Measurements from ENCODE around the gene SMR3A.

SMR3A gene

DNA sequence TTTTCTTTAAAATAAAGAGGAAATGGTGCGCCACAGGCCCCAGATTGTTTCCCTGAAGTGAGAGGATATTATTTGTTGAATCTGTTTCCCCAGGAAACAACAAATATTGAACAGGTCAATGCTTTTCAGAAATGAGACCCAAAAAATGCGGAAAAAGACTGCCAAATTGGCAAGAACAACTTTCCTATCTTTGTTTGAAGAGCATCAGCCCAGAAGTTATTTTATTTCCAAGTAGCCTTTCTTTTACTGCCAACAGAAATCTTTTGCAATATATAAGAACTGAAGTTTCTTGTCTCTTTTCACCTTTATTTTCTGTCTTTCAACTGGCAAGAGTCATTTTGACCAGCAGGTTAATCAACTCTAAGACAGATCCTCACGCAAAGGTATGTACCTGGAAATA, at the start of gene SMR3A:
TSS of gene SMR3A (plus strand) at position 301 of the 400 bp plus-strand sequence. CDS start 1,356 bp downstream, outside the sequence.
- no peak for DNase-seq

DNA sequence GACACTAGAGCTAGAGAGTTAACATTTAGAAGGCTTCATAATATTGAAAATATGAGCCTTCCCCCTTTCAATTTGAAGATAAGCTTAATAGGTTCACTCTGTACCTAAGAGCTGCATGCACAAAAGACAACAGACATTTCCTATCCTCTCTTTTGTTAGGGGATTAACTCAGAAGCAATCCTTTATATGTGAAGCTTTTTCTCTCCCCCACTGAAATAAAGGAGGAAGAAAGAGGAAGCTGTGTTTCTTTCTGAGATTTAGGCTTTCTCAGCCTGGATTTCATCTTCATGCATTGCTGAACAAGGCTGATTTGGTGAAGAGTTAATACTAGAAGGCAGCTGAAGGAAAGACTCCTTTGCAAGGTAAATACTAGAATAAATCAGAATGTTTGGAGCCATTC, 46.8 kb upstream of the SMR3A start:
- DNase-seq: no peak

- no peak for DNase-seq
Measured at GRCh38 chr4:70315928-70316327, 44.6 kb upstream of the SMR3A start.

DNA sequence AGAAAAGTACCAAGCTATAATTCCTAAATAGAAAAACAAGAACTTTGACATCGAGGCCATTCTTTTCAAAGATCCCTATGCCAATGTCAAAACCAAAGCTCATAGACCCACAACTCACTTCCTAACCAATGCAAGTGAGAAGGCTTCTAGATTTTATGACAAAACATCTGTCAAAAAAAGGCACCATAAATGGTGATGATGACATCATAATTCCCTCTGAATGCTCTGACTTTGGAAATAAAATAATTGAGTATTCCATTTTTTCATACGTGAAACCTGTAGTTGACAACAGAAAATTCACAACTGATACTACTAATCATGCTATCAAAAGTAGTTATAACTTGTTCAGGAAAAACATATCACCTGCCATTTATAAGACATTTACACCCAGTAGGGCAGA, 34.5 kb upstream of the SMR3A start:
- no peak for DNase-seq

- no peak for DNase-seq
Measured at GRCh38 chr4:70334681-70335080, 25.9 kb upstream of the SMR3A start, which contains the start of gene CABS1. Gene CABS1 (plus strand): TSS chr4:70334981. CDS start chr4:70335040, 59 bp downstream.

DNA sequence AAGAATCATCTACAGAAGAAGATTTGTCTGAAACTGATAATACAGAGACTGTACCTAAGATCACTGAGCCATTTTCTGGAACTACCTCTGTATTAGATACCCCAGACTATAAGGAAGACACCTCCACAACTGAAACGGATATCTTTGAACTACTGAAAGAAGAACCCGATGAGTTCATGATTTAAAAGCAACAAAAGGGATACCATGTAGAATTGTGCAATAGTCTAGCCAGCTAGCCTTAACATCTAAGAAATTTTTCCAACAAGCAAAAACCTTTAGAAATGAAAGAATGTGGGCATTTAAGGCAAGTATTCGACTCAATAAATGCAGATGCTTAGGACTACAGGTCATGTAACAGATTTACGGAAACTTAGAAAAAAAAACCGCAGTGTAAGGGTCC, 24.5 kb upstream of the SMR3A start:
- DNase-seq: no peak

DNA sequence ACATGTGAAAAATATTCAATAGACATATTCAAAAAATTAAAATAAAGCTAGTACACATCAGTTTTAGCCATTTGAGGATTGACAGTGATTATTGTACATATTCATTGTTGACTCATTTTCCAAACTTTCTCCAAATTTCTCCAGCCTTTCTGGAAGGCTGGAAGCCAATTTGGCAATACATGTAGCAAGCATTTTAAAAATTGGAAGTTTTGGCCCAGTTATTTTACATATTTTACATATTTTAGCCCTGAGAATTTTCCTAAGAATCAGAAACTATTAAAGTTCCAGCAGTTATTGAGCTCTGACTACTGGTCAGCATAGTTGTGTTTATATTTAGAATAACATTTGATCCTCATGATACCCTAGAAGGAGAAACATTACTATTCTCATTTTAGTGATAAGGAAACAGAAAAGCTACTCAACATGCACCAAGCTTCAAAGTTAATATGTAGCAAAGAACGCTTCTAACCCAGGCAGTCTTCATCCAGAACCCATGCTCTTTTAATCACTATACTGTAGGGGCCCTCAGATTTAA, 22.6 kb upstream of the SMR3A start:
- no peak for DNase-seq

DNA sequence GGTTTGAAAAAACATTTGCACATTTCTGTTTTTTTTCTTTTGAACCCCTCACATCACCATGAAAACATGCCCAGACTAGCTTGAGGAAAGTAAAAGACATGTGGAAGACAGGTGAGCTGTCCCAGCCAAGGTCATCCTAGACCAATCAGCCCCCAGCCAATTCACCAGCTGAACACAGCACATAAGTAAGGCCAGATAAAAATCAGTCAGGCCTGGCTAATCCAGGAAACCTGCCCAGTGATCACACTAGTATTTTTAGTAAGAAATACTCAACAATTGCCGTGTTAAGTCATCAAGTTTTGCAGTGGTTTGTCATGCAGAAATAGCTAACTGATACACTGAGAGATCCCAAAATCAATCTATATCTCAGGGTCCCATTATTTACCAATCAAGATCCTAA, 4.4 kb upstream of the SMR3A start:
- DNase-seq: no peak

DNA sequence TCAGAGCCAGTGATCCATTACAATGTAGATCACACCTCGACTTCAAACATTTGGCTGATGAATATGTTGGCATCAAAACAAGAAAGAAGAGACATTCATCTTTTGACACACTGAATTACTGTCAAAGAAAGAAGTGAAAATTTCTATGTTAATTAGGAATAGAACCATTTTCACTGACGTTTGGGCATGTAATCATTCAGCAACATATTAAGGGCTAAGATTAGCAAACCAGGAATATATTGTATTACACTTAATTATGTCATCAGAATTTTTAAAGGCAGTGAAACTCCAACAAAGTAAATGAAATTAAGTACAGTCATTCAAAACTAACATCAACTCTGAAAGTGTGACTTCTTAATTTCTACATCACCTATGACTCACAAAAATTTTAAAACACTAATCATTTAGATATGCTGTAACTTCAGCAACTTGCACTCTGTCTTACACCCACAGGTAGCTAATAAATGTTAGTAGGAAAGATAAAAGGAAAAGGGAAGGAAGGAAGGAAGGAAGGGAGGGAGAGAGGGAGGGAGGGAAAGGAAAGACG, 1.4 kb upstream of the SMR3A start:
- DNase-seq: no peak

DNA sequence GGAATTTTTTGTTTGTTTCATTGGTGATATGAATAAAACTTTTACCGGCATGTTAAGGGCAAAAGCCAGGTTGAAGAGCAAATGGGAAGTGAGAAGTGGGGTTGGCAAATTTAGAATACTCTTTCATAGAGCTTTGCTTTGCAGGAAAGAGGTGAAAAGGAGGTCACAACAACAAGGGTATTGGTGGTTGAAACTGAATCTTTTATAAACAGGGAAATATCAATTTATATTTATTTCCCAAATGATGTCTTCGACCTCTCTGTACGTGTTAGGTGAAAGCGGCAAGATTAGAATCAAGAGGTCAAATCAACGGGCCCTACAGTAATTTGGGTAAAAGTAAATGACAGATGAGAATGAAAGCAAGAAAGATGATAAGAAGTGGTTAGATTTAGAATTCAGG, 3.4 kb downstream of the SMR3A start:
- no peak for DNase-seq

DNA sequence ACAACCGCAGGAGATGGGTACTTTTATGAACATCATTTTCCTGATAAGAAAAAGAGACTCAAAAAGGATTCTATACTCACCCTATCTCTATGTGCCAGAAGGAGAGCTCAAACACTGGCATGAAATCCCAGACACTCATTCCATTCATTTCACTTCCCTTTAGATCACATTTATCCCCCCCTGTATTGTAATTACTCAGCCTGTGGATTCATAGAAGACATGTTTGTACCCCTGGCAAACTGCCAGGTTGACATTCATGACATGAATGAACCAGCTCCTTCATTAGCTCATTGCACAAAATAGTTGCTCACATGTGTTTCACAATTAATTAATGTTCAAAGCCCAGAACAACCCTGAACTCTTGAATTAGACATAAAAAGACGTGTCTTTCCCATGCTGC, 4.9 kb downstream of the SMR3A start:
- peak; percentile 67 for DNase-seq

GRCh38 chr4:70367813-70368212, 7.3 kb downstream of the SMR3A start:
- no peak for DNase-seq

DNA sequence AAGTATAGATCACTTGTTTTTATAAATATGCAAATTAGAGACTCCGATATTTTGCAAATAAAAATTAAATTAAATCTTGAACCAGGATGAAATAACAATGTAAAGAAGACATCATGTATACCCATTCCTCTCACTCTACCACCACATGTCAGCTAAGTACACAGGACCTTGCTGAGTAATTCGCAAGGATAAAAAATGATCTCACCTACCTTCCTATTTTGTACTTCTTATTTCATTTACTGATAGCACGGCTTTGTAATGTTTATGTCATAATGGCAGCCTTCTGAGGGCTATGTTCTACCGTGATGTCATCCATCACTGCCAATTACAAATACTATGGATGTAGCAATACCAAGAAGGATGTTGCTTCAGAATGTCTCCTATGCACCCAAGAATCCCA, 11.4 kb downstream of the SMR3A start:
- DNase-seq: no peak

- DNase-seq: no peak
Measured at GRCh38 chr4:70372760-70373159, 12.2 kb downstream of the SMR3A start.

DNA sequence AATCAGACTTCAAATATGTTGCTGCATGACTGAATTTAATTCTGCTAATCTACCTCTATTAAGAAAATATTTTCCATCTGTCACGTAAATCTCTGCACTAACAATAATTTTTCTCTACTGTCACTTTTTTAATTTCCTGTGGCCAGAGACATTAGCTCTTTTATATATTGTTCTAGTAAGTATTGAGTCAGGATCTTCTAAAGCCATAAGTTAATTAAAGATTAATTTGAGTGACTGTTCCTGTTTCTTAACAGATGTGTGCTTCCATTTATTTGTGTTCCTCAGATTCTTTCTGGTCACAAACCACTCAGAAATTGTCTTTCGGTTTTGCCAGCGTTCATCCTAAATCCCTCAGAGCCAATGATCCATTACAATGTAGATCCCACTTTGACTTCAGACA, 20.0 kb downstream of the SMR3A start:
- DNase-seq: no peak

DNA sequence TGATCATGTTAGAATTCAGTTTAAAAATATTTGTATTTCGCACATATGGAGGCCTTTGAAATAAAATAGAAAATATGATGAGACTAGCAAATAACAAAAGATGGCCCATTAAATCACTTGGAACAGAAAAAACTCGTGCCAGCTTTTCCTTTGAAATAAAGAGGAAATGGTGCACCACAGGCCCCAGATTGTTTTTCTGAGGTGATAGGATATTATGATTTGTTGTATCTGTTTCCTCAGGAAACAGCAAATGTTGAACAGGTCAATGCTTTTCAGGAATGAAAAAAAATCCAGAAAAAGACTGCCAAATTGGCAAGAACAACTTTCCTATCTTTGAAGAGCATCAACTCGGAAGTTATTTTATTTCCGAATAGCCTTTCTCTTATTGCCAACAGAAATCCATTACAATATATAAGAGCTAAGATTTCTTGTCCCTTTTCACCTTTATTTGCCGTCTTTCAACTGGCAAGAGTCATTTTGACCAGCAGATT, 22.2 kb downstream of the SMR3A start, which contains the start of gene SMR3B:
TSS of gene SMR3B (plus strand) at position 441 of the 491 bp plus-strand sequence. CDS start 1,380 bp downstream, outside the sequence.
- DNase-seq: no peak

DNA sequence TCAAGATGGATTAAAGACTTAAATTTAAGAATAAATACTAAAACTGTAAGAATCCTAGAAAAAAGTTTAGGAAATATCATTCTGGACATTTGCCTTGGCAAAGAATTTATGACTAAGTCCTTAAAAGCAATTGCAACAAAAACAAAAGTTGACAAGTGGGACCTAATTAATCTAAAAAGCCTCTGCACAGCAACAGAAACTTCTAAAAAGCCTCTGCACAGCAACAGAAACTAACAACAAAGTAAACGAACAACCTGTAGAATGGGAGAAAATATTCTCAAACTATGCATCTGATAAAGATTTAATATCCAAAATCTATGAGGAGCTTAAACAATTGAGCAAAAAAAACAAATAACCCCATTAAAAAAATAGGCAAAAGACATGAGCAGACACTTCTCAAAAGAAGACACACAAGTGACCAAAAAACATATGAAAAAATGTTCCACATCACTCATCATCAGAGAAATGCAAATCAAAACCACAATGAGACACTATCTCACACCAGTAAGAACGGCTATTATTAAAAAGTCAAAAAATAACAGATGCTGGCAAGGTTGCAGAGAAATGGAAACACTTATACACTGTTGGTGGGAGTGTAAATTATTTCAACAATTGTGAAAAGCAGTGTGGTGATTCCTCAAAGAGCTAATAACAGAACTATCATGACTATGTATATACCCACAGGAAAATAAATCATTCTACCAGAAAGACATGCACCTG, 31.7 kb downstream of the SMR3A start:
- DNase-seq: no peak

DNA sequence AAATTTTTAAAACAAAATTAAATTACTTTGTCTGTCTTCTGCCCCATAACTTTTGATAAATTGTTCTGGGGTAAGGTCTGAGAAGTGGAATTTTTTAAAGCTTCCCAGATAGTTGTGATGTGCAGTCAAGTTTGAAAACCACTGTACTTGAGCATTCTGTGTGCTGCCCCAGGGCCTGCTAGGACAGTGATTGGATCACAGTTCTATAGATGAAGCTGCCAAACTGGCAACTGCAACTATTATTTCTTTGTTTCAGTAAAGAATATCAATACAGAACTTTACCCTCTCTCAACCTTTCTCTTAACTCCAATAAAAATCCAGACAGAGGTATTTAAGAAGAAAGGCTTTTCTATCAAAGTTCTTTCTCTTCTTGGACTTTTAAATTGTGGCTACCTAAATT, 37.0 kb downstream of the SMR3A start, which contains the start of gene OPRPN:
TSS of gene OPRPN (plus strand) at position 361 of the 400 bp plus-strand sequence. CDS start 1,346 bp downstream, outside the sequence.
- DNase-seq: no peak

GRCh38 chr4:70399319-70399718, 38.8 kb downstream of the SMR3A start:
- DNase-seq: no peak

- DNase-seq: no peak
Measured at GRCh38 chr4:70402762-70403161, 42.2 kb downstream of the SMR3A start.

- no peak for DNase-seq
Measured at GRCh38 chr4:70405765-70406164, 45.2 kb downstream of the SMR3A start.
